Lung (tissue), 16 donors: ENCODE measurements around the gene SERF2. TPM values are rescaled to one million over a fixed set of nuclear protein-coding genes. Genes with fewer than 3 reads are reported as not detected.
"Not testable (repeated sequence)": the region's sequence is repeated elsewhere in the genome, so short reads cannot be mapped to it uniquely, and the experiment has no call there.

Source experiments
- ATAC-seq: fragments of 200-7000 bp; cut with Tn5 transposase; one replicate; pipeline ENCODE4 v1.9.1; 2020; ENCODE audit warnings: moderate number of reproducible peaks; ENCODE audit not compliant: insufficient read depth, low FRiP score
- DNase-seq, 3 donors: peaks; one replicate each; pipeline ENCODE4 v3.0.0-alpha.2; 2013 to 2017
- H3K27ac ChIP-seq, 2 donors: one replicate each; pipeline ENCODE4 v1.5.1; 2013; ENCODE audit warnings: mild to moderate bottlenecking in 2 of 2, moderate library complexity in 2 of 2, control low read depth in 1 of 2, inconsistent platforms in 1 of 2, low read depth in 1 of 2, low read length in 1 of 2
- H3K27me3 ChIP-seq, 3 donors: one replicate each; pipeline ENCODE4 v1.5.1; 2013; ENCODE audit warnings: low read length in 2 of 3; ENCODE audit not compliant: control insufficient read depth in 3 of 3, insufficient read depth in 3 of 3
- H3K36me3 ChIP-seq, 4 donors: one replicate each; pipeline ENCODE4 v1.5.1; 2013; ENCODE audit warnings: low read length in 4 of 4, mild to moderate bottlenecking in 1 of 4, moderate library complexity in 1 of 4; ENCODE audit not compliant: control insufficient read depth in 4 of 4, insufficient read depth in 4 of 4
- H3K4me1 ChIP-seq, 5 donors: one replicate each; pipeline ENCODE4 v1.5.1; 2013; ENCODE audit warnings: low read length in 5 of 5, mild to moderate bottlenecking in 2 of 5, moderate library complexity in 1 of 5; ENCODE audit not compliant: control insufficient read depth in 5 of 5, insufficient read depth in 5 of 5
- H3K4me3 ChIP-seq: one replicate; pipeline ENCODE4 v1.5.1; 2013; ENCODE audit warnings: mild to moderate bottlenecking, control low read depth, moderate library complexity
- H3K9ac ChIP-seq, 2 donors: one replicate each; pipeline ENCODE4 v1.5.1; 2013; ENCODE audit warnings: low read length in 2 of 2, control low read depth in 1 of 2; ENCODE audit not compliant: insufficient read depth in 1 of 2
- H3K9me3 ChIP-seq, 4 donors: one replicate each; pipeline ENCODE4 v1.5.1; 2013; ENCODE audit warnings: low read length in 3 of 4, mild to moderate bottlenecking in 1 of 4, moderate library complexity in 1 of 4; ENCODE audit not compliant: control insufficient read depth in 4 of 4, insufficient read depth in 3 of 4
- CTCF ChIP-seq: IDR thresholded peaks from 2 replicates; pipeline ENCODE4 v1.5.1; 2012; ENCODE audit warnings: mild to moderate bottlenecking; ENCODE audit errors: control extremely low read depth, extremely low read depth
- WGBS, 2 donors: extraction: QIAGEN DNeasy Blood & Tissue Kit; methylation state at CpG; one replicate each; pipeline ENCODE4 v1.1.7; 2013; 5-methylcytosine and 5-hydroxymethylcytosine counted together
- long read RNA-seq, 5 donors: transcript quantifications; one replicate each; lab custom pipeline, GENCODE V29; 2026
- polyA plus RNA-seq, 2 donors: library from polyadenylated mRNA; stranded (reverse); fragments of 200-250 nt; gene quantifications; one replicate each; pipeline ENCODE4 v1.2.1, GENCODE V29; 2013
- total RNA-seq, 2 donors: library from RNA; depleted of rRNA in 1 of 2; stranded (reverse); fragments of >200 nt in 1 of 2; gene quantifications; one replicate each; pipeline ENCODE4 v1.2.1, GENCODE V29; 2014 to 2021
- donor health status: control.
- donor health status: control.
- donor health status: Bipolar disorder and iron deficiency.
- donor health status: healthy.
- donor health status: DM: yes; HTN: yes; CAD: no.

SERF2 gene
- total RNA-seq: 100 to 1,000 TPM; 334 to 924 TPM
- 1,000 to 10,000 TPM; 2,106 to 3,331 TPM for polyA plus RNA-seq
- long read RNA-seq, donor 1, transcript SERF2-216 (2 exons, 1,030 nt): minor isoform, 8 of 645 reads
- long read RNA-seq, donor 1, transcript SERF2-207 (2 exons, 582 nt): minor isoform, 57 of 645 reads
- long read RNA-seq, donor 1, transcript SERF2-201 (3 exons, 1,537 nt): major isoform, 525 of 645 reads
- long read RNA-seq, donor 1, partial matches to known transcripts: 42 of 645 reads
- long read RNA-seq, donor 1, other reads (novel, unspliced or antisense): 0 of 645 reads
- long read RNA-seq, donor 2, transcript SERF2-207 (2 exons, 582 nt): minor isoform, 44 of 386 reads
- long read RNA-seq, donor 2, transcript SERF2-201 (3 exons, 1,537 nt): major isoform, 334 of 386 reads
- long read RNA-seq, donor 2, partial matches to known transcripts: 0 of 386 reads
- long read RNA-seq, donor 2, other reads (novel, unspliced or antisense): 0 of 386 reads
- long read RNA-seq, donor 3, transcript SERF2-207 (2 exons, 582 nt): minor isoform, 27 of 392 reads
- long read RNA-seq, donor 3, transcript SERF2-216 (2 exons, 1,030 nt): minor isoform, 7 of 392 reads
- long read RNA-seq, donor 3, transcript SERF2-202 (3 exons, 506 nt): minor isoform, 6 of 392 reads
- long read RNA-seq, donor 3, transcript SERF2-201 (3 exons, 1,537 nt): major isoform, 348 of 392 reads
- long read RNA-seq, donor 3, partial matches to known transcripts: 0 of 392 reads
- long read RNA-seq, donor 3, other reads (novel, unspliced or antisense): 0 of 392 reads
- long read RNA-seq, donor 4, transcript SERF2-207 (2 exons, 582 nt): minor isoform, 61 of 394 reads
- long read RNA-seq, donor 4, transcript SERF2-201 (3 exons, 1,537 nt): major isoform, 293 of 394 reads
- long read RNA-seq, donor 4, transcript SERF2-216 (2 exons, 1,030 nt): minor isoform, 9 of 394 reads
- long read RNA-seq, donor 4, partial matches to known transcripts: 27 of 394 reads
- long read RNA-seq, donor 4, other reads (novel, unspliced or antisense): 0 of 394 reads
- long read RNA-seq, donor 5, transcript SERF2-202 (3 exons, 506 nt): minor isoform, 6 of 840 reads
- long read RNA-seq, donor 5, transcript SERF2-201 (3 exons, 1,537 nt): major isoform, 714 of 840 reads
- long read RNA-seq, donor 5, transcript SERF2-216 (2 exons, 1,030 nt): minor isoform, 17 of 840 reads
- long read RNA-seq, donor 5, transcript SERF2-207 (2 exons, 582 nt): minor isoform, 86 of 840 reads
- long read RNA-seq, donor 5, partial matches to known transcripts: 8 of 840 reads
- long read RNA-seq, donor 5, other reads (novel, unspliced or antisense): 0 of 840 reads

GRCh38 chr15:43791993-43792760 is at the start of gene SERF2:
Gene SERF2 (plus strand): TSS chr15:43792320. CDS start chr15:43792377, 57 bp downstream.
- DNase-seq (peak; percentile 100), ATAC-seq (peak; percentile 96)
- H3K9me3 ChIP-seq: no peaks in the 10 kb centered on the region
- no peak for TF ChIP-seq CTCF
- peaks cover 0 to 28% (median 23%) of the 10 kb centered on the region in 4 donors for H3K36me3 ChIP-seq
- H3K27ac ChIP-seq: peak within 1 kb of the TSS; percentile 95 to 96
- peaks cover 3 to 21% (median 16%) of the 10 kb centered on the region in 5 donors for H3K4me1 ChIP-seq
- 0% methylated on average over 63 to 66 of the region's 66 CpGs for WGBS, 2 donors
- H3K9ac ChIP-seq: peak within 1 kb of the TSS; percentile 98 to 99
- no peaks in the 10 kb centered on the region for H3K27me3 ChIP-seq
- H3K4me3 ChIP-seq: peak within 1 kb of the TSS; percentile 89

- not testable (repeated sequence) for H3K9me3 ChIP-seq, H3K36me3 ChIP-seq, H3K27me3 ChIP-seq
- Histone ChIP-seq H3K4me1 (peaks cover 0 to 14% (median 8%) of the 10 kb centered on the region in 5 donors), H3K4me3 (peak within 1 kb of the TSS; percentile 77), H3K27ac (peak within 1 kb of the TSS; percentile 99), H3K9ac (peak within 1 kb of the TSS; percentile 82 to 85)
- ATAC-seq (peak; percentile 94), DNase-seq (peak; percentile 95 to 97 (median 96))
- 0 to 1% methylated on average over 69 to 84 of the region's 84 CpGs for WGBS, 2 donors
These were observed 45.7 kb upstream of the SERF2 start, which contains the start of gene PDIA3 for GRCh38 chr15:43746245-43746902. Gene PDIA3 (plus strand): TSS chr15:43746438. CDS start chr15:43746540, 102 bp downstream.

GRCh38 chr15:43746903-43747309 is 45.2 kb upstream of the SERF2 start:
- Histone ChIP-seq H3K9ac (peak overlapping the region; percentile 82 to 85), H3K27ac (peak overlapping the region; percentile 99), H3K4me3 (peak overlapping the region; percentile 77), H3K4me1 (peaks cover 0 to 19% (median 8%) of the 10 kb centered on the region in 5 donors)
- not testable (repeated sequence) for H3K27me3 ChIP-seq, H3K9me3 ChIP-seq, H3K36me3 ChIP-seq
- ATAC-seq (peak; percentile 24), DNase-seq (peak; percentile 18 to 64 (median 44))
- WGBS, 2 donors: 0 to 1% methylated on average over 12 of the region's 12 CpGs
